ENCODE measurements around the gene PRF1. TPM values are rescaled to one million over a fixed set of nuclear protein-coding genes. Genes with fewer than 3 reads are reported as not detected.
A peak's percentile ranks its signal among the peaks of the same experiment; 100 is the strongest.
"Not testable (repeated sequence)": the region's sequence is repeated elsewhere in the genome, so short reads cannot be mapped to it uniquely, and the experiment has no call there.

The PRF1 gene
- total RNA-seq, 2 donors from 2014 or later: not detected

DNA sequence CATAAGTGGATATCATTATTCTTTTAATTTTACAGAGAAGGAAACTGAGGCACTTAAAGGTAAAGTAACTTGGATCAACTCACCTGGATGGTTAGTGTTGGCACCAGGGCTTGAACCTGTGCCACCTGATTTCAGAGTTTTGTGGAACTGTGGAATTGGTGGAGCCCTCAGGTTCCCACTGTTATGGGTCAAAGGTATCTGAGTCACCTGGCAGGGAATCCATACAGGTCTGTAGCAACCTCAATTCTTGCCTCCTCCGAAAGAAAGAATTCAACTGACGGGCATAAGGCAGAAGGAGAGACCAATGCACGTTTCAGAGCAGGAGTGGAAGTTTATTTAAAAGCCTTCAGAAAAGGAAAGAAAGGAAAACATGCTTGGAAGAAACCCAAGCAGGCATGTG, 44.5 kb upstream of the PRF1 start:
- H3K36me3 Mint-ChIP-seq (ENCODE audit: low read depth): no peaks in the 10 kb centered on the region
- peaks cover 4% of the 10 kb centered on the region for H3K4me1 Mint-ChIP-seq
- H3K27me3 ChIP-seq (ENCODE audit: control insufficient read depth, insufficient read depth, low read length, poor library complexity, severe bottlenecking): no peaks in the 10 kb centered on the region
- H3K27me3 Mint-ChIP-seq (ENCODE audit: insufficient read depth): peaks cover 5% of the 10 kb centered on the region
- H3K4me3 Mint-ChIP-seq: no peak overlapping the region
- no peak for DNase-seq
- TF ChIP-seq, protein P1, sequence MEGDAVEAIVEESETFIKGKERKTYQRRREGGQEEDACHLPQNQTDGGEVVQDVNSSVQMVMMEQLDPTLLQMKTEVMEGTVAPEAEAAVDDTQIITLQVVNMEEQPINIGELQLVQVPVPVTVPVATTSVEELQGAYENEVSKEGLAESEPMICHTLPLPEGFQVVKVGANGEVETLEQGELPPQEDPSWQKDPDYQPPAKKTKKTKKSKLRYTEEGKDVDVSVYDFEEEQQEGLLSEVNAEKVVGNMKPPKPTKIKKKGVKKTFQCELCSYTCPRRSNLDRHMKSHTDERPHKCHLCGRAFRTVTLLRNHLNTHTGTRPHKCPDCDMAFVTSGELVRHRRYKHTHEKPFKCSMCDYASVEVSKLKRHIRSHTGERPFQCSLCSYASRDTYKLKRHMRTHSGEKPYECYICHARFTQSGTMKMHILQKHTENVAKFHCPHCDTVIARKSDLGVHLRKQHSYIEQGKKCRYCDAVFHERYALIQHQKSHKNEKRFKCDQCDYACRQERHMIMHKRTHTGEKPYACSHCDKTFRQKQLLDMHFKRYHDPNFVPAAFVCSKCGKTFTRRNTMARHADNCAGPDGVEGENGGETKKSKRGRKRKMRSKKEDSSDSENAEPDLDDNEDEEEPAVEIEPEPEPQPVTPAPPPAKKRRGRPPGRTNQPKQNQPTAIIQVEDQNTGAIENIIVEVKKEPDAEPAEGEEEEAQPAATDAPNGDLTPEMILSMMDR (conservative IDR thresholded peaks at IDR 0.05): no peak
- peaks cover 19% of the 10 kb centered on the region for H3K9me3 ChIP-seq (ENCODE audit: control insufficient read depth, low read length)
- no peaks in the 10 kb centered on the region for H3K36me3 ChIP-seq (ENCODE audit: control insufficient read depth, insufficient read depth, low read length)
- no peak overlapping the region for H3K9ac ChIP-seq (ENCODE audit: extremely low read depth, low read length, poor library complexity, severe bottlenecking)
- peaks cover 51% of the 10 kb centered on the region for H3K9me3 Mint-ChIP-seq
- WGBS, 2 experiments (ENCODE audit: insufficient coverage in 1 of 2, insufficient read length in 1 of 2): 92 to 100% methylated on average over 2 of the region's 3 CpGs
- H3K4me3 ChIP-seq (ENCODE audit: low read length): no peak overlapping the region
- no peaks in the 10 kb centered on the region for H3K4me1 ChIP-seq (ENCODE audit: control insufficient read depth, insufficient read depth, low read length)
- H3K27ac ChIP-seq (ENCODE audit: low read depth, low read length): no peak overlapping the region
- no peak overlapping the region for H3K27ac Mint-ChIP-seq

DNA sequence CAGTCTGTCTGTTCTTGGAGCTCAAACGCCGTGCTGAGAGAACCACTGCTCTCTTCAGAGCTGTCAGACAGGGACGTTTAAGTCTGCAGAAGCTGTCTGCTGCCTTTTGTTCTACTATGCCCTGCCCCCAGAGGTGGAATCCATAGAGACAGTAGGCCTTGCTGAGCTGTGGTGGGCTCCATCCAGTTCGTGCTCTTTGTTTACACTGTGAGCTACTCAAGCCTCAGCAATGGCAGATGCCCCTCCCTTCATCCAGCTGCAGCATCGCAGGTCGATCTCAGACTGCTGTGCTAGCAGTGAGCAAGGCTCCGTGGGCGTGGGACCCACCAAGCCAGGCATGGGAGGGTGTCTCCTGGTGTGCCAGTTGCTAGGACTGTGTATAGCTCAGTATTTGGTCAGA, 42.4 kb upstream of the PRF1 start:
- H3K36me3 ChIP-seq (ENCODE audit: control insufficient read depth, insufficient read depth, low read length); H3K4me1 ChIP-seq (ENCODE audit: control insufficient read depth, insufficient read depth, low read length); H3K4me1 Mint-ChIP-seq; H3K27me3 Mint-ChIP-seq (ENCODE audit: insufficient read depth); H3K9ac ChIP-seq (ENCODE audit: extremely low read depth, low read length, poor library complexity, severe bottlenecking); H3K27ac Mint-ChIP-seq; H3K4me3 ChIP-seq (ENCODE audit: low read length); H3K27ac ChIP-seq (ENCODE audit: low read depth, low read length); H3K4me3 Mint-ChIP-seq; H3K27me3 ChIP-seq (ENCODE audit: control insufficient read depth, insufficient read depth, low read length, poor library complexity, severe bottlenecking); H3K36me3 Mint-ChIP-seq (ENCODE audit: low read depth); H3K9me3 ChIP-seq (ENCODE audit: control insufficient read depth, low read length): not testable (repeated sequence)
- peak; percentile 60 for DNase-seq
- 72 to 73% methylated on average over 3 to 8 of the region's 8 CpGs for WGBS, 2 experiments (ENCODE audit: insufficient coverage in 1 of 2, insufficient read length in 1 of 2)
- H3K9me3 Mint-ChIP-seq: peaks cover 33% of the 10 kb centered on the region

DNA sequence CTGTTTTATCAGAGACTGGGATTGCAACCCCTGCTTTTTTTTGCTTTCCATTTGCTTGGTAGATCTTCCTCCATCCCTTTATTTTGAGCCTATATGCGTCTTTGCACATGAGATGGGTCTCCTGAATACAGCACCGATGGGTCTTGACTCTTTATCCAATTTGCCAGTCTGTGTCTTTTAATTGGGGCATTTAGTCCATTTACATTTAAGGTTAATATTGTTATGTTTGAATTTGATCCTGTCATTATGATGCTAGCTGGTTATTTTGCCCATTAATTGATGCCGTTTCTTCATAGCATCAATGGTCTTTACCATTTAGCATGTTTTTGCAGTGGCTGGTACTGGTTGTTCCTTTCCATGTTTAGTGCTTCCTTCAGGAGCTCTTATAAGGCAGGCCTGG, 40.7 kb upstream of the PRF1 start:
- not testable (repeated sequence) for H3K27ac Mint-ChIP-seq; H3K9ac ChIP-seq (ENCODE audit: extremely low read depth, low read length, poor library complexity, severe bottlenecking); H3K27ac ChIP-seq (ENCODE audit: low read depth, low read length); DNase-seq; H3K36me3 Mint-ChIP-seq (ENCODE audit: low read depth); H3K27me3 Mint-ChIP-seq (ENCODE audit: insufficient read depth); H3K4me3 Mint-ChIP-seq; H3K4me1 Mint-ChIP-seq; H3K36me3 ChIP-seq (ENCODE audit: control insufficient read depth, insufficient read depth, low read length); H3K27me3 ChIP-seq (ENCODE audit: control insufficient read depth, insufficient read depth, low read length, poor library complexity, severe bottlenecking); H3K9me3 ChIP-seq (ENCODE audit: control insufficient read depth, low read length); H3K4me1 ChIP-seq (ENCODE audit: control insufficient read depth, insufficient read depth, low read length); H3K4me3 ChIP-seq (ENCODE audit: low read length)
- WGBS, 2 experiments (ENCODE audit: insufficient coverage in 1 of 2, insufficient read length in 1 of 2): 86 to 96% methylated on average over 1 to 3 of the region's 3 CpGs
- peaks cover 16% of the 10 kb centered on the region for H3K9me3 Mint-ChIP-seq

DNA sequence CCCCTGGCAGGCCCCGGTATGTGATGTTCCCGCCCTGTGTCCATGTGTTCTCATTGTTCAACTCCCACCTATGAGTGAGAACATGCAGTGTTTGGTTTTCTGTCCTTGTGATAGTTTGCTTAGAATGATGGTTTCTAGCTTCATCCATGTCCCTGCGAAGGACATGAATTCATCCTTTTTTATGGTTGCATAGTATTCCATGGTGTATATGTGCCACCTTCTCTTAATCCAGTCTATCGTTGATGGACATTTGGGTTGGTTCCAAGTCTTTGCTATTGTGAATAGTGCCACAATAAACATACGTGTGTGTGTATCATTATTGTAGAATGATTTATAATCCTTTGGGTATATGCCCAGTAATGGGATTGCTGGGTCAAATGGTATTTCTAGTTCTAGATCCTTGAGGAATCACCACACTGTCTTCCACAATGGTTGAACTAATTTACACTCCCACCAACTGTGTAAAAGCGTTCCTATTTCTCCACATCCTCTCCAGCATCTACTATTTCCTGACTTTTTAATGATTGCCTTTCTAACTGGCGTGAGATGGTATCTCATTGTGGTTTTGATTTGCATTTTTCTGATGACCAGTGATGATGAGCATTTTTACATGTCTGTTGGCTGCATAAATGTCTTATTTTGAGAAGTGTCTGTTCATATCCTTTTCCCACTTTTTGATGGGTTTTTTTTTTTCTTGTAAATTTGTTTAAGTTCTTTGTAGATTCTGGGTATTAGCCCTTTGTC, 37.3 kb upstream of the PRF1 start:
- H3K9me3 ChIP-seq (ENCODE audit: control insufficient read depth, low read length); H3K4me3 Mint-ChIP-seq; H3K4me1 Mint-ChIP-seq; H3K4me1 ChIP-seq (ENCODE audit: control insufficient read depth, insufficient read depth, low read length); H3K9ac ChIP-seq (ENCODE audit: extremely low read depth, low read length, poor library complexity, severe bottlenecking); H3K27me3 ChIP-seq (ENCODE audit: control insufficient read depth, insufficient read depth, low read length, poor library complexity, severe bottlenecking); H3K9me3 Mint-ChIP-seq; H3K27me3 Mint-ChIP-seq (ENCODE audit: insufficient read depth); H3K4me3 ChIP-seq (ENCODE audit: low read length); H3K27ac Mint-ChIP-seq; H3K36me3 ChIP-seq (ENCODE audit: control insufficient read depth, insufficient read depth, low read length); DNase-seq; H3K36me3 Mint-ChIP-seq (ENCODE audit: low read depth); H3K27ac ChIP-seq (ENCODE audit: low read depth, low read length): not testable (repeated sequence)
- WGBS, 2 experiments (ENCODE audit: insufficient coverage in 1 of 2, insufficient read length in 1 of 2): 98 to 100% methylated on average over 2 to 7 of the region's 7 CpGs

DNA sequence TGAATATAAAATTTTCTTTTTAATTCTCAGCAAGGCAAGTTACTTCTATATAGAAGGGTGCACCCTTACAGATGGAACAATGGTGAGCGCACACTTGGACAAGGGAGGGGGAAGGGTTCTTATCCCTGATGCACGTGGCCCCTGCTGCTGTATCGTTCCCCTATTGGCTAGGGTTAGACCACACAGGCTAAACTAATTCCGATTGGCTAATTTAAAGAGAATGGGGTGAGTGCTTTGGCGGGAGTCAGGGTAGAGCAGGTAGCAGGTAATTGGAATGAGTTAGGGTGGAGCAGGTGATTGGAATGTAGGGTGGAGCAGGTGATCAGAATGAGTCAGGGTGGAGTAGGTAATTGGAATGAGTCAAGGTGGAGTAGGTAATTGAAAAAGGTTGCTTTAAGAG, 32.0 kb upstream of the PRF1 start:
- H3K36me3 Mint-ChIP-seq (ENCODE audit: low read depth); H3K27me3 ChIP-seq (ENCODE audit: control insufficient read depth, insufficient read depth, low read length, poor library complexity, severe bottlenecking); H3K4me3 ChIP-seq (ENCODE audit: low read length); H3K27me3 Mint-ChIP-seq (ENCODE audit: insufficient read depth); H3K36me3 ChIP-seq (ENCODE audit: control insufficient read depth, insufficient read depth, low read length); H3K4me3 Mint-ChIP-seq; H3K27ac ChIP-seq (ENCODE audit: low read depth, low read length); H3K4me1 Mint-ChIP-seq; H3K4me1 ChIP-seq (ENCODE audit: control insufficient read depth, insufficient read depth, low read length); DNase-seq; H3K27ac Mint-ChIP-seq; H3K9ac ChIP-seq (ENCODE audit: extremely low read depth, low read length, poor library complexity, severe bottlenecking); H3K9me3 ChIP-seq (ENCODE audit: control insufficient read depth, low read length): not testable (repeated sequence)
- peaks cover 16% of the 10 kb centered on the region for H3K9me3 Mint-ChIP-seq
- WGBS, 2 experiments (ENCODE audit: insufficient coverage in 1 of 2, insufficient read length in 1 of 2): 95 to 100% methylated on average over 3 to 5 of the region's 5 CpGs
